HepG2 (cell line): Measurements from ENCODE around the gene SERPIND1.

Experiments used
- ELF1 ChIP-seq: sonication (generic); formaldehyde crosslinking; IDR thresholded peaks from 2 replicates; pipeline ENCODE4 v1.4.0; 2020; ENCODE audit warnings: missing genetic modification reagents
- EP300 ChIP-seq, 3 experiments: sonication (generic) in 1 of 3; formaldehyde crosslinking in 1 of 3; IDR thresholded peaks; 2 replicates each; pipeline versions ENCODE4 v1.5.1 to v1.6.1; 2011 to 2020; ENCODE audit warnings: low read depth in 2 of 3, low read length in 2 of 3, borderline replicate concordance in 1 of 3, improper control_type of control experiment in 1 of 3, mild to moderate bottlenecking in 1 of 3, missing genetic modification reagents in 1 of 3, moderate library complexity in 1 of 3
- GATAD2A ChIP-seq: IDR thresholded peaks from 2 replicates; pipeline ENCODE4 v1.6.1; 2016
- HNF4G ChIP-seq, 2 experiments: sonication (generic) in 1 of 2; formaldehyde crosslinking in 1 of 2; IDR thresholded peaks; 2 replicates each; pipeline versions ENCODE4 v1.4.0 to v1.6.1; 2011 to 2020; ENCODE audit warnings: borderline replicate concordance in 2 of 2, low read depth in 2 of 2, mild to moderate bottlenecking in 2 of 2, low read length in 1 of 2, missing genetic modification reagents in 1 of 2, moderate library complexity in 1 of 2
- MYC ChIP-seq: sonication (generic); formaldehyde crosslinking; IDR thresholded peaks from 2 replicates; pipeline ENCODE4 v1.9.0; 2021; ENCODE audit warnings: missing genetic modification reagents, borderline replicate concordance
- POLR2A ChIP-seq, 2 experiments: IDR thresholded peaks; 2 replicates each; pipeline ENCODE4 v1.6.1; 2011; ENCODE audit warnings: low read depth in 2 of 2, low read length in 2 of 2, mild to moderate bottlenecking in 1 of 2, moderate library complexity in 1 of 2; ENCODE audit not compliant: insufficient read depth in 1 of 2
- YY1 ChIP-seq: IDR thresholded peaks from 2 replicates; pipeline ENCODE4 v1.6.1; 2011; ENCODE audit warnings: low read length, low read depth, moderate library complexity, mild to moderate bottlenecking; ENCODE audit not compliant: insufficient read depth, insufficient replicate concordance
- ZSCAN29 ChIP-seq: sonication (generic); formaldehyde crosslinking; conservative IDR thresholded peaks from 2 replicates; pipeline ENCODE4 v1.4.0; 2020; ENCODE audit warnings: mild to moderate bottlenecking, missing genetic modification reagents
- TF ChIP-seq, protein P1 (sequence below): sonication (generic); formaldehyde crosslinking; IDR thresholded peaks from 2 replicates; pipeline ENCODE4 v1.5.0; 2020; ENCODE audit warnings: mild to moderate bottlenecking, missing genetic modification reagents, moderate library complexity
- TF ChIP-seq, protein P2 (sequence below): sonication (generic); formaldehyde crosslinking; IDR thresholded peaks from 2 replicates; pipeline ENCODE4 v1.4.0; 2020; ENCODE audit warnings: missing genetic modification reagents

DNA sequence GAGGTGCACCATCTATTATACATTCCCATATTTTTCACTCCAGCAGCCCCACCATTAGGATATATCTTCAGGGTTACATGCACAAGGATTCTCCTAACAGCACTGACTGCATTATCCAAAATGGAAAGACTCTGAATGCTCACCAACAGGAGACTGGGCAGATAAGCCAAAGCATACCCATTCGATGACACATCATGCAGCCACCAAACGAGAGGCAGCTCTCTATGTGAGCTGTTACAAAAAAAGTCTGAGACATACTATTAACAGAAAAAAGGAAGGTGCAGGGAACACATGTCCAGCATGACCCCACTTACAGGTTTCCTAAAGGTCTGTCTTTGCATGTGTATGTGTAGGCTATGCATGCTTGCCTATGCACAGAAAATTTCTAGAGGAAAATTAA, 12.4 kb upstream of the SERPIND1 start:
- no peak for TF ChIP-seq POLR2A (IDR thresholded peaks at IDR 0.05; ENCODE audit: insufficient read depth in 1 of 2, low read depth in 2 of 2, low read length in 2 of 2)
- TF ChIP-seq HNF4G (IDR thresholded peaks at IDR 0.05; ENCODE audit: borderline replicate concordance, low read depth, low read length), result no peak
- TF ChIP-seq HNF4G (CRISPR knock-in tag; IDR thresholded peaks at IDR 0.05; ENCODE audit: borderline replicate concordance, low read depth), result no peak
- TF ChIP-seq, protein P1, sequence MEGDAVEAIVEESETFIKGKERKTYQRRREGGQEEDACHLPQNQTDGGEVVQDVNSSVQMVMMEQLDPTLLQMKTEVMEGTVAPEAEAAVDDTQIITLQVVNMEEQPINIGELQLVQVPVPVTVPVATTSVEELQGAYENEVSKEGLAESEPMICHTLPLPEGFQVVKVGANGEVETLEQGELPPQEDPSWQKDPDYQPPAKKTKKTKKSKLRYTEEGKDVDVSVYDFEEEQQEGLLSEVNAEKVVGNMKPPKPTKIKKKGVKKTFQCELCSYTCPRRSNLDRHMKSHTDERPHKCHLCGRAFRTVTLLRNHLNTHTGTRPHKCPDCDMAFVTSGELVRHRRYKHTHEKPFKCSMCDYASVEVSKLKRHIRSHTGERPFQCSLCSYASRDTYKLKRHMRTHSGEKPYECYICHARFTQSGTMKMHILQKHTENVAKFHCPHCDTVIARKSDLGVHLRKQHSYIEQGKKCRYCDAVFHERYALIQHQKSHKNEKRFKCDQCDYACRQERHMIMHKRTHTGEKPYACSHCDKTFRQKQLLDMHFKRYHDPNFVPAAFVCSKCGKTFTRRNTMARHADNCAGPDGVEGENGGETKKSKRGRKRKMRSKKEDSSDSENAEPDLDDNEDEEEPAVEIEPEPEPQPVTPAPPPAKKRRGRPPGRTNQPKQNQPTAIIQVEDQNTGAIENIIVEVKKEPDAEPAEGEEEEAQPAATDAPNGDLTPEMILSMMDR, result no peak
- TF ChIP-seq EP300 (IDR thresholded peaks at IDR 0.05; ENCODE audit: low read depth in 2 of 2, low read length in 2 of 2), result no peak
- no peak for TF ChIP-seq EP300 (CRISPR knock-in tag; IDR thresholded peaks at IDR 0.05; ENCODE audit: borderline replicate concordance)
- TF ChIP-seq YY1, result no peak
- TF ChIP-seq ELF1 (CRISPR knock-in tag), result no peak
- TF ChIP-seq GATAD2A (CRISPR knock-in tag), result no peak
- TF ChIP-seq, protein P2, sequence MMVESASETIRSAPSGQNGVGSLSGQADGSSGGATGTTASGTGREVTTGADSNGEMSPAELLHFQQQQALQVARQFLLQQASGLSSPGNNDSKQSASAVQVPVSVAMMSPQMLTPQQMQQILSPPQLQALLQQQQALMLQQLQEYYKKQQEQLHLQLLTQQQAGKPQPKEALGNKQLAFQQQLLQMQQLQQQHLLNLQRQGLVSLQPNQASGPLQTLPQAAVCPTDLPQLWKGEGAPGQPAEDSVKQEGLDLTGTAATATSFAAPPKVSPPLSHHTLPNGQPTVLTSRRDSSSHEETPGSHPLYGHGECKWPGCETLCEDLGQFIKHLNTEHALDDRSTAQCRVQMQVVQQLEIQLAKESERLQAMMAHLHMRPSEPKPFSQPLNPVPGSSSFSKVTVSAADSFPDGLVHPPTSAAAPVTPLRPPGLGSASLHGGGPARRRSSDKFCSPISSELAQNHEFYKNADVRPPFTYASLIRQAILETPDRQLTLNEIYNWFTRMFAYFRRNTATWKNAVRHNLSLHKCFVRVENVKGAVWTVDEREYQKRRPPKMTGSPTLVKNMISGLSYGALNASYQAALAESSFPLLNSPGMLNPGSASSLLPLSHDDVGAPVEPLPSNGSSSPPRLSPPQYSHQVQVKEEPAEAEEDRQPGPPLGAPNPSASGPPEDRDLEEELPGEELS (CRISPR knock-in tag), result no peak
- TF ChIP-seq ZSCAN29 (CRISPR knock-in tag), result no peak
- no peak for TF ChIP-seq MYC (CRISPR knock-in tag)
